Stimulated activated CD4-positive, alpha-beta T cell treated with anti-CD3 and anti-CD28 coated beads, Interleukin-12 subunit alpha, Interleukin-12 subunit beta, amount 100 ng/mL, for 24 hours (primary cell): Measurements from ENCODE around the gene TCF7L2.
A peak's percentile ranks its signal among the peaks of the same experiment; 100 is the strongest.

Source experiments
- DNase-seq, 2 experiments: peaks; one replicate each; pipeline ENCODE4 v3.0.0-alpha.2; 2020; ENCODE audit warnings: low read depth in 2 of 2

Gene TCF7L2

GRCh38 chr10:112964482-112964881 lies 14.4 kb downstream of the TCF7L2 start:
- no peak for DNase-seq

DNA sequence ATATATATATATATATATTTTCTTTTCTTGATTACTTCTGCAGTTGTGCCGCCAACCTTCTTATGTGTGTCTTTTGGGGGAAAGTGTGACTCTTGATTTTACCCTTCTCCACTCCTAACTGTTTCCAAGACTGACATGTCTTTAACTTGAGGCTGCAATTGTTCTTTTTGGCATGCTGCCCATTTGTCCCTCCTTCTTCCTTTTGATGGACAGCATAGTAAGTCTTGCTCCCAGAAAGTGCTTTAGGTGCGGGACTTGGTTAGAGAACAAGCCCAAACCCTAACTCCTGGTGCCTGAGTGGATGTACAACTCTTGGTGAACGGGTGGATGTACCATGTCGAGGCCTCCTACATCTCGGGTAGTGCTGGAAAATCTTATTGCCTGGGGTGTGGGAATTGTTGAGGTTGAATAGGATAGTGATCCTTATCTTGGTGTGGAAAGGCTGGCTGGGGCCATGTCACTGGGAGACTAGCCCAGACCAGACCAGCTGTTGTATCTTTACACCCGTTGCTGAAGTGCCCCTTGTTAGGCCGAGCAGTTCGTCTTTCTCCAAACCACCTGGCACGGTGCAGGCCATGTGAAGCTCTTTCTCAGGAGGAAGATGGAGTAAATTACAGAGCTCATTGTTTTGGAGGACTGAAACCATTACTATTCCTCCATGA lies 16.3 kb downstream of the TCF7L2 start:
- DNase-seq, result no peak

DNA sequence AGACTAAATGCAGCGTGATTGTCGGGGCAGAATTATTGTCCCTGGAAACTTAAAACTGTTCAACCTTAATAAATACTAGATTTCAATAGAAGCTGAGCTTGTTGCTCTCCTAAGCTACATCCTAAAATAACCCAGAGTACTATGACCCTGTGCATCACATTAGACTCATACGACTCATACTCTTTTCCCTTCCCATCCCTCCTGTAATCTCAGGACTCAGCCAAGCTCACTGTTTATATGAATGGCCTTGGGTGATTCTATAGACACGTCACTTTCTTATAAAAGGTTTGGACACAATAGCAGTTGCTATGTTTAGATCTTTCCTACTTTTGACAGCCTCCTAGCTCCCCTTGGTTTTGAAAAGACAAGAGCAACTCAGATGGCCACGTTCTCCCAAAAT lies 17.2 kb downstream of the TCF7L2 start:
- no peak for DNase-seq

- no peak for DNase-seq
Observed at GRCh38 chr10:112969131-112969530, 19.1 kb downstream of the TCF7L2 start.

GRCh38 chr10:112969542-112969941 lies 19.5 kb downstream of the TCF7L2 start:
- no peak for DNase-seq

- DNase-seq, result no peak
Observed at GRCh38 chr10:112970021-112970420, 20.0 kb downstream of the TCF7L2 start.

- no peak for DNase-seq
Observed at GRCh38 chr10:112972606-112973005, 22.6 kb downstream of the TCF7L2 start.

DNA sequence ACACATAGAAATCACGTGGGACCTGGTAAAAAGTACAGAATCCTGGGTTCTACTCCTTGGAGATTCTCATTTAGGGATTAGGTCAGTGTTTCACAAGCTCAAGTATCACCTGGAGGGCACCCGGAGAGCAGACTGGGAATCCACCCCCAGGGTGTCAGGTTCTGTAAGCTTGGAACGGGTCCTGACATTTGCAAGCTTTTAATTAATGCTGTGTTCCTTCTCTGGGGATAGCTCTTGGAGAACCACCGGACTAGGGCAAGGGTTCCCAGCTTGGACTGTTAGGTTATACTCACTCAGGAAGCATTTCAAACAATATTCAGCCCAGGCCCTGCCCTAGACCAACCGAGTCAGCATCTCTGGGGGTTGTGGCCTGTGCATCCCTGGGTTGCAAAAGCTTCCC lies 23.0 kb downstream of the TCF7L2 start:
- no peak for DNase-seq

- DNase-seq, result no peak
Observed at GRCh38 chr10:112973805-112974204, 23.8 kb downstream of the TCF7L2 start.

- DNase-seq, result no peak
Observed at GRCh38 chr10:112977426-112977898, 27.4 kb downstream of the TCF7L2 start.

DNA sequence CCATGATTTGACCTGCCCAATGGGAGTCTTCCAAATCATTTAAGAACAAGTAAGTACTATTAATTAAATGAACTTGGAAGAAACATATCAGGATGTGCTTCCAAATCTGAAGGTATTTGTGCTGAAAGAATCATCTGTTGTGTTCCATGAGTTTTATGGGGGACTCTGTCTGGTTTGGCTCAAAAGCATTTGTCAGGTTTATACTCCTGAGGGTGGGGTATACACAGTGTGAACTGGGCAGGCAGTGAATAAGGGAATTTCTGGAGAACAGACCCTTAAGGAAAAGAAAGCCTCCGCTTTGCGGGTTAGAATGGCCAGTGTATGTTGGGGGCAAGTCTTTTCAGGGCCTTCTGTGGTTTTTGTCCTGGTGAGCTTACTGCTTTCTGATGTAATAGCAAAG lies 29.9 kb downstream of the TCF7L2 start:
- DNase-seq, result no peak

GRCh38 chr10:112980937-112981336 lies 30.9 kb downstream of the TCF7L2 start:
- DNase-seq, result no peak

DNA sequence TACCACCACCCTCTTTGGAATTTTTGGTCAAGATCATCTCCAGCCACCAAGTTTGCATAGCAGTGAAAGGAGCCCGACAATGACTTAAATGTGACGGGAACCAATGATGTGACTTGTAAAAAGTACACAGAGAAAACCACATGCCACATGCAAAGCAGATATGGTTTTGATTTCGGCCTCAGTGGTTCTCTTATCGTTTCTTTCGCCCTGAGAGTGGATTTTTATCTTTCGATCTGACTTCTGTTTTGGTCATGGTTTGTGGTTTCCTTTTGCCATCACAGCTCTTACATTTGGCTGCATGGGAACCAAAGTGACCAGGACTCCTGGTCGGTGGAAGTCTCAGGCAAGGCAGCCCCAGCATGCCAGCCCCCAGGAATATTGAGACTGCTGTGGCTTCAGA lies 31.5 kb downstream of the TCF7L2 start:
- peak in 1 of 2 experiments; percentile 24 for DNase-seq

DNA sequence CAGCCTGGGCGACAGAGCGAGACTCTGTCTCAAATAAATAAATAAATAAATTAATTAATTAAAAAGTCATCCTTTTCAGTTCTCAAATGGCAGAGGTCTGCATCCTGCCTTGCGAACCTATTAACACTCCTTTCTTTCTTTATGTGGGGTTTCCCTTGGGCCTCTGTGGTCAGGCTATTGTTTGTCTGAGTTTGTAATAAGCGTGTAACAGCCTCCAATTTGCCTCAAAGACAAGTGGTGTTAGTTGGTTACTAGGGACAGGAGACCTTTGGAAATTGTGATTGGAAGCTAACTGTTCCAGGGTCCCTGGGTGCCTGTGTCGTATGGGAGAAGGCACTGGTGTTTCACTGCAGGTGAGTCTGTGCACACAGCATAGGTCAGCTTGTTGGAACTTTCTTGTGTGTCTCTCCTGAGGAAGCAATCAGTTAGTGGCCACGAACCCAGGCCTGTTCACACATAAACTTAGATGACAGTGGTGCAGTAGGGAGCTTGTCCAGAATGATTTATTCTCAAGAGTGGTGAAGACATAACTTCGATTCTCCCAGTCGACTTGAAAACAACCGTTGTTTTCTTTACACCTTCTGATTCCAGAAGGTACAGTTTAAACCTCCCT lies 33.5 kb downstream of the TCF7L2 start:
- no peak for DNase-seq

DNA sequence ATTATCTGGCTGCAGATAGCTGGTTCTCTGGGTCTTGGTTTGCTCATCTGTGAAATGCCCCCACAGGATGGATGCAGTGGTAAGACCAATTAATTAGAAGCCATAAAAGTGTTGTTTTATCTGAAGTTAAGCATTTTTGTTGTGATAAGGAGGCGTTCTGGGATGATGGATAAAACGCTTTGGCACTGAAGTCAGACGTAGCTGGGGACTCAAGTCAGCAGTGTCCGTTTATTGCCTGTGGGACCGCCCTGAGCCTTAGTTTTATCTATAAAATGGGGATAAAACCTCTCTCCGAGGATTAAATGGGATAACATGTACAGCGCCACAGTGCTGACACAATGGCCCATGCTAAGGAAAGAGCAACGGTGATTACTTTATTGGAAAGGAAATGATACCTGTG lies 34.7 kb downstream of the TCF7L2 start:
- DNase-seq, result no peak

DNA sequence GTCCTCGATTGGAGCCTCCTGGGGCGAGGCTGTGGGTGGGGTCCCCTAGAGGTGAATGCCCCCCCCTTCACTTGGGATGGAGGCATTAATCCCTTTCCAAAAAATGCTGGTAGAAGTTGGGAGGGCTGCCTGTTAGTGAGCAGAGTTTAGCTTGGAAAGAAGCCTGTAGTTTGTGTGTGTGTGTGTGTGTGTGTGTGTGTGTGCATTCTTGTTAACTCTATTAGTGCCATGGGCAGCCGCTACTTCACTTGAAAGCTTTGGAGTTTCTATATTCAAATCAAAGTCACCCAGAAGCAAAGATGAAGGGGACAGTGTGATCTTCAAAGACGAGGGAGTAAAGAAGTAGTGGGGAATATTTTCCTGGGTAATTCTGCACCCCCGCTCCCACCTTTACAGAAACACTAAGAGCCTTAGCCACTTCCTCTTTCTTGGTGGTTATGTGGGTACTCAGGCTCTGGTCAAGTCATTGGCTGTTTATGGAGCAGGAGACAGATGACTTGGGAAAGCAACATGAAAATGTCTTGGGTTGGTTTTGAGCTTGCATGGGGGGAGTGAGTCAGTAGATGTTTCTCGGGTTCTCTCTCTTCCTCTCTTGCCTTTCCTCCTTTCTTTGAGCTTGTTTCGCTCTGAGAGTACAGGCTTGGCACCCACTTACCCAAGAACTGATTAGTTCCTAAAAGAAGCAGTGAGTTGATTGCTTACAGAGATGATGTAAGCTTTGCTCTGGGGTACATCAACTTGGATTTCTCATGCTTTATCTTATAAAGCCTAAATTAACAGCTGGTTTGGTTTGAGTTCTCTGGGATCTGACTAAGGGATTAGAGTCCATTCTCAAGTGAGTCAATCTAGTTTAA lies 35.9 kb downstream of the TCF7L2 start:
- DNase-seq, result no peak

- DNase-seq, result no peak
Observed at GRCh38 chr10:112986544-112987190, 36.6 kb downstream of the TCF7L2 start.

DNA sequence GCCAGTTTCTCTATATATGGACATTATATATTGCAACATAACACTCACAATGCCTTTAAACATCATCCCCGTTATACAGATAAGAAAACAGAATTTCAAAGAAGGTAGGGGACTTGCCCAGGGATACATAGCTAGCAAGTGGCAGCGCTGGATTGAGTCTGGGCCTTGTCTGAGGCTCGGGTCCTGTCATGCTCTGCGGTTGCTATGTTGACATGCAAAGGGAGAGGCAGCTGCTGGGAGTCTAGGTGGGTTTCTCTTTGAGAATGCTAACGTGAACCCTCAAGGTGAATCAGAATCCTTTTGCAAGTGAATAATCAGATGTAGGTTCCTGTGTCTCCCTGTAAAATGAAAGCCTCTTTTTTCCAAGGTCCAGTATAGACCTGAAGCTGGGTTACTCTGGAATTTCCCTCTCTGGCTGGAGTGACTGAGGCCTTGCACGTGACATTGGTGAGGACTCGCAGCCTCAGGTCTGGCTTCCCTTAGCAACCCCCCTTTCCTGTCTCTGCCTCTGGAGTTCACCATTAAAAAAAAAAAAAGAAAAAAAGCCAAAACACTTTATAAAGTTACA lies 38.9 kb downstream of the TCF7L2 start:
- DNase-seq, result no peak

DNA sequence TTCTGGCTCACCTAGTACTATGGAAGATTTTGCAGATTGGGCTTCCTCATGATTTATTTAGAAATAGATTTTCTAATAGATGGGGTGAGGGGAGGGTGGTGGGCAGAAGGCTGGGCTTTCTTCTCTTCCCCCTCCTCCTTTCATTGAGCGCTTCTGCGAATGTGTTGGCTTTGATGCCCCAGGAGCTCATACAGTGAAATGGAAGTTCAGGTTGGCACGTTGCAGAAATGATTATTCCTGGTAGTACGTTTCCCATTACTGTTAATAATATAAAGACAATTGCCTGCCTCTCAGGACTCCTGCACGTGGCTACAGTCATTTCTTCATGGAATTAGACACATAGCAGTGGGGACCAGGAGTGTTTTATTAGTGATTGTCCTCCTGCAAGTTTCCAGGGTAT lies 39.8 kb downstream of the TCF7L2 start:
- no peak for DNase-seq

DNA sequence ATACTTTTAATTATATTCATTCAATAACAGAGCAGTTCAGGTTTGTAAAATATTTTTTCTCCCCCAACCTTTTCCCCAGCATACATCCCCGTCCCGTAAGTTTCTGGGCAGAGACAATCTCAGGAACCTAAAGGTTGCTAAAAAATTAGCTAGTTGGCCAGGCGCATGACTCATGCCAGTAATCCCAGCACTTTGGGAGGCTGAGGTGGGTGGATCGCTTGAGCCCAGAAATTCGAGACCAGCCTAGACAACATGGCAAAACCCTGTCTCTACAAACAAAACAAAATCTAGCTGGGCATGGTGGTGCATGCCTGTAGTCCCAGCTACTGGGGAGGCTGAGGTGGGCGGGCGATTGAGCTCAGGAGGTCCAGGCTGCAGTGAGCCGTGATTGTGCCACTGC lies 40.2 kb downstream of the TCF7L2 start:
- no peak for DNase-seq

DNA sequence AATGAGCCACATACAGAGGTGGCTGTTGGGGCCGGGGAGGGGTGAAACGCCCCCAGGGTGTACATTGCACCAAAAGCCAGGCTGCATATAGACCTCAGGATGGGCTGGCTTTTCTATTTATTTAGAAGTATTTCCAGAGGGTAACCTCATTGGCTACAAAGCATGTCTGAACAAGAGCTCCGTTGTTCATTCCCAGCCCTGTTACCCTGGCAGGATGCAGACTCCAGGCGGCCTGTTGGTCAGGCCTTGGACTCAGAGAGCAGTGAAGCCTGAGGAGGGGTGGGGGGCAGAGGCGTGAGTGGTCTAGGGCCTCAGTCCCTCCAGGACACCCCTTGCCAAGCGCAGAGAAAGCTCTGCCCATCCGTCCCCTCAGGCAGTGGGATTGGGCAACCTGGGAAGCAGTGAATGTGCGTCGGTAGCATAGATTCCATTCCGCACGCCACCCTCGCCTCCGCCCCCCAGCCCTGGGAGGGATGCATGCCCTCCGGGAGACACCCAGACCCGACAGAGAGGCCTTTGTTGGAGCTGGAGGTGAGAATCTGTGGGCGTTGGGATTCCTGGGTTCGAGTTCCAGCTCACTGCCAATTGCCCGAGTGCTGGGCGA lies 41.9 kb downstream of the TCF7L2 start:
- DNase-seq, result no peak

- no peak for DNase-seq
Observed at GRCh38 chr10:112996462-112996861, 46.4 kb downstream of the TCF7L2 start.
